Ishikawa (cell line): ENCODE data around the gene TRIM14.

Experiments used
- CEBPB ChIP-seq: IDR thresholded peaks from 2 replicates; pipeline ENCODE4 v1.6.1; 2012
- CREB1 ChIP-seq: IDR thresholded peaks from 2 replicates; pipeline ENCODE4 v1.6.1; 2012; ENCODE audit warnings: low read depth
- EGR1 ChIP-seq: IDR thresholded peaks from 2 replicates; pipeline ENCODE4 v1.6.1; 2012
- EP300 ChIP-seq: IDR thresholded peaks from 2 replicates; pipeline ENCODE4 v1.6.1; 2012; ENCODE audit warnings: borderline replicate concordance
- FOXM1 ChIP-seq: IDR thresholded peaks from 2 replicates; pipeline ENCODE4 v1.6.1; 2012; ENCODE audit warnings: low read depth, borderline replicate concordance
- NFIC ChIP-seq: IDR thresholded peaks from 2 replicates; pipeline ENCODE4 v1.6.1; 2012
- RAD21 ChIP-seq: IDR thresholded peaks from 2 replicates; pipeline ENCODE4 v1.6.1; 2012; ENCODE audit warnings: low read depth
- TAF1 ChIP-seq: IDR thresholded peaks from 2 replicates; pipeline ENCODE4 v1.6.1; 2012; ENCODE audit warnings: low read depth, mild to moderate bottlenecking
- TCF12 ChIP-seq: IDR thresholded peaks from 2 replicates; pipeline ENCODE4 v1.6.1; 2012; ENCODE audit warnings: low read depth
- TEAD4 ChIP-seq: IDR thresholded peaks from 2 replicates; pipeline ENCODE4 v1.6.1; 2012
- YY1 ChIP-seq: IDR thresholded peaks from 2 replicates; pipeline ENCODE4 v1.6.1; 2012; ENCODE audit warnings: low read depth
- ZBTB7A ChIP-seq: IDR thresholded peaks from 2 replicates; pipeline ENCODE4 v1.6.1; 2012; ENCODE audit warnings: low read depth
- TF ChIP-seq, protein P1 (sequence below): IDR thresholded peaks from 2 replicates; pipeline ENCODE4 v1.6.1; 2012; ENCODE audit warnings: low read depth, mild to moderate bottlenecking
- TF ChIP-seq, protein P2 (sequence below): IDR thresholded peaks from 2 replicates; pipeline ENCODE4 v1.6.1; 2012
- TF ChIP-seq, protein P3 (sequence below): IDR thresholded peaks from 2 replicates; pipeline ENCODE4 v1.6.1; 2012

The TRIM14 gene

DNA sequence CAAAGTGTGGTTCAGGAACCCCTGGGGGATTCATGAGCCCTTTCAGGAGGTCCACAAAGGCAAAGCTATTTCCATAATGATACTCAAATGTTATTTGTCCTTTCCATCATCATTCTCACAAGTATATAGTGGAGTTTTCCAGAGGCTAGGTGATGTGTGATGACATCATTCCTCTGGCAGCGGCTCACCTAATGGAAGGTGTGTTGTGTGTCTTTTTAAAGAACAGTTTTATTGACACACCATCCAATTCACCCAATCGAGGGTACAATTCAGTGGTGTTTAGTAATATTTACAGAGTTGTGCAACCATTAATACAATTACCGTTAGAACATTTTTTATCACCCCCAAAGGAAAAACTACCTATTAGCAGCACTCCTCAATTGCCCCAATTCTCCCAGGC is 52.8 kb downstream of the TRIM14 start:
- no peak for TF ChIP-seq NFIC
- no peak for TF ChIP-seq TEAD4
- no peak for TF ChIP-seq RAD21
- TF ChIP-seq FOXM1, result no peak
- TF ChIP-seq TCF12, result no peak
- TF ChIP-seq, protein P1, sequence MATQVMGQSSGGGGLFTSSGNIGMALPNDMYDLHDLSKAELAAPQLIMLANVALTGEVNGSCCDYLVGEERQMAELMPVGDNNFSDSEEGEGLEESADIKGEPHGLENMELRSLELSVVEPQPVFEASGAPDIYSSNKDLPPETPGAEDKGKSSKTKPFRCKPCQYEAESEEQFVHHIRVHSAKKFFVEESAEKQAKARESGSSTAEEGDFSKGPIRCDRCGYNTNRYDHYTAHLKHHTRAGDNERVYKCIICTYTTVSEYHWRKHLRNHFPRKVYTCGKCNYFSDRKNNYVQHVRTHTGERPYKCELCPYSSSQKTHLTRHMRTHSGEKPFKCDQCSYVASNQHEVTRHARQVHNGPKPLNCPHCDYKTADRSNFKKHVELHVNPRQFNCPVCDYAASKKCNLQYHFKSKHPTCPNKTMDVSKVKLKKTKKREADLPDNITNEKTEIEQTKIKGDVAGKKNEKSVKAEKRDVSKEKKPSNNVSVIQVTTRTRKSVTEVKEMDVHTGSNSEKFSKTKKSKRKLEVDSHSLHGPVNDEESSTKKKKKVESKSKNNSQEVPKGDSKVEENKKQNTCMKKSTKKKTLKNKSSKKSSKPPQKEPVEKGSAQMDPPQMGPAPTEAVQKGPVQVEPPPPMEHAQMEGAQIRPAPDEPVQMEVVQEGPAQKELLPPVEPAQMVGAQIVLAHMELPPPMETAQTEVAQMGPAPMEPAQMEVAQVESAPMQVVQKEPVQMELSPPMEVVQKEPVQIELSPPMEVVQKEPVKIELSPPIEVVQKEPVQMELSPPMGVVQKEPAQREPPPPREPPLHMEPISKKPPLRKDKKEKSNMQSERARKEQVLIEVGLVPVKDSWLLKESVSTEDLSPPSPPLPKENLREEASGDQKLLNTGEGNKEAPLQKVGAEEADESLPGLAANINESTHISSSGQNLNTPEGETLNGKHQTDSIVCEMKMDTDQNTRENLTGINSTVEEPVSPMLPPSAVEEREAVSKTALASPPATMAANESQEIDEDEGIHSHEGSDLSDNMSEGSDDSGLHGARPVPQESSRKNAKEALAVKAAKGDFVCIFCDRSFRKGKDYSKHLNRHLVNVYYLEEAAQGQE, result no peak
- TF ChIP-seq, protein P2, sequence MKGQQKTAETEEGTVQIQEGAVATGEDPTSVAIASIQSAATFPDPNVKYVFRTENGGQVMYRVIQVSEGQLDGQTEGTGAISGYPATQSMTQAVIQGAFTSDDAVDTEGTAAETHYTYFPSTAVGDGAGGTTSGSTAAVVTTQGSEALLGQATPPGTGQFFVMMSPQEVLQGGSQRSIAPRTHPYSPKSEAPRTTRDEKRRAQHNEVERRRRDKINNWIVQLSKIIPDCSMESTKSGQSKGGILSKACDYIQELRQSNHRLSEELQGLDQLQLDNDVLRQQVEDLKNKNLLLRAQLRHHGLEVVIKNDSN, result no peak
- TF ChIP-seq, protein P3, sequence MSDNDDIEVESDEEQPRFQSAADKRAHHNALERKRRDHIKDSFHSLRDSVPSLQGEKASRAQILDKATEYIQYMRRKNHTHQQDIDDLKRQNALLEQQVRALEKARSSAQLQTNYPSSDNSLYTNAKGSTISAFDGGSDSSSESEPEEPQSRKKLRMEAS, result no peak
- no peak for TF ChIP-seq CEBPB
- TF ChIP-seq EGR1, result no peak
- TF ChIP-seq ZBTB7A, result no peak
- no peak for TF ChIP-seq YY1

DNA sequence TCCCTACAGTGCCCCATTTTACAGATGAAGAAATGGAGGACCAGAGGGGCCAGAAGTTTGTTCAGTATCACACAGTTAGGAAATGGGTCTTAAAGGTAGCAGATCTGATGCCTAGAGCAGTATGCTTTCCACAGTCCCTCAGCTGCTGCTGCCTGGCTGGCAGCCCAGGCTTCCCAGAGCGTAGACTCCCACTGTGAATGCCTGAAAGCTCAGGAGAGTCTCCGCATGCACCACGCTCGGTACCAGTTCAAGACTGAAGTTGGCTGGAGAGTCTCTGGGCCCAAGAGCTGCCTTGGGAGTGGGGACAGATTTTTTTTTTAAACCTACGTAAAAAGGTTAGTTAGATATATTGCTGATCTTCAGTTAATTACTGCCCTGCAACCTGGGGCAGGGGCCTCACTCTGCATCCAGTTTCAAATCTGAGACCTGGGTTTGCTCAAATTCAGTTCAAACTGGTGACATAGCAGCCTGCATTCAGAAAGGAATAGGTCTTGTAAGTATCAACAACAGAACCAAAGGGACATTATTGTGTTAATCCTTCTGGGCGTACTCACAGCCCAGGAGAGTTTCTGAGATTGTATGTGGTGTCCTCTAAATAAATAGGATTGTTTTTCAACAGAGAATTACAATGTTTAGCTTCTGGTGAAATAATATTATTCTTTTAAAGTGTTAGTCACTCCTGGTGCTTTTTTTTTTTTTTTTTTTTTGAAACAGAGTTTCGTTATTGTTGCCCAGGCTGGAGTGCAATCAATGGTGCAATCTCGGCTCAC is 54.2 kb downstream of the TRIM14 start:
- TF ChIP-seq CEBPB, result no peak
- TF ChIP-seq, protein P3, result no peak

DNA sequence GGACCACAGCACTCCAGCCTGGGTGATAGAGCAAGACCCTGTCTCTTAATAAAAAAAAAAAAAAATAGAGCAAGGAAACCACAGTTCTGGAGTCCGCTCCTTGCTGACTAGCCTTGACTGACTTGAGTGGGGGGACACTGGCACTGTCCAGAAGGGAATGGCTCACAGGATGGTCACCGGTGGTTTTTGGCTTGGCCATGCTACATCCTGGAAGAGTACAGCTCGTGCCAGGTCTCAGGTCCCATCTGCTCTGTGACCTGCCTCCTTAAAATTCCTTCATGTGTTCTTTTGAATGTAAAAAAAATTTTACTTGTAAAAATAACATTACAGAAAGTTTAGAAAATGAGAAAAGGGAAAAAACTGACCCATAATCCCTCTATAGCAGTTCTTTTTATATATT is 56.9 kb downstream of the TRIM14 start:
- TF ChIP-seq CEBPB (no peak), ZBTB7A (no peak), YY1 (no peak), CREB1 (no peak), EGR1 (no peak), RAD21 (no peak), TAF1 (no peak), TCF12 (no peak), EP300 (no peak), TEAD4 (no peak), FOXM1 (no peak), NFIC (no peak)
- TF ChIP-seq, protein P1, result no peak
- TF ChIP-seq, protein P2, result no peak
- TF ChIP-seq, protein P3, result no peak

DNA sequence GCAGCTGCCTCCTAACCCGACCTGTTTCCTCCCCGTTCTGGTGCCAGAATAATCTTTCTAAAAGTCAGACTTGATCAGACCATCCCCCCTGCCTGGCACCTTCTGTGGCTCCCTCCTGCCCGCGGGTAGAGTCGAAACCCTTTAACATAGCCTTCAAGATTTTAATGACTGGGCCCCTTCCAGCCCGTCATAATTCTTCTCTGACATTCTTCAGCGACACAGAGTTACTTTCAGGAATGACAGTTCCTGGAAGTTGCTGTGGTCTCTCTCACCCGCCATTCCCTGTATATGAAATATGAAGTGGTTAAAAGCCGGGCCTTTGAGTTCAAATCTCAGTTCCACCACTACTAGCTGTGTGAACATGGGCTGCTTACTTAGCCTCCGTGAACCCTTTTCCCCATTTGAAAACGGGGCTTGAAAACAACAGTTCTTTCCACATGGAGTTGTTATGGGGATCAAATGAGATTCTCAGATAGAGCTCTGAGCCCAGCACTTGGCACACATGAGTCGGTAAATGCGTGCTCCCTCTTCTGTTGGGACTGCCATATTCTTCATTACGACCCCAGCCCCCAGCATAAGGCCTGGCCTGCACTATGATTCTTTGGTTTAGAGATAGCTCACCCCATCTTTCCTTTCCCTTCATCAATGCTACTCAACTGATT is 61.8 kb downstream of the TRIM14 start:
- TF ChIP-seq, protein P3, result no peak
- TF ChIP-seq YY1 (no peak), CREB1 (no peak), FOXM1 (no peak), EP300 (no peak; the same call in 1 of the 2 replicates), TCF12 (no peak), EGR1 (no peak), CEBPB (no peak), TEAD4 (no peak), TAF1 (no peak), ZBTB7A (no peak)
- TF ChIP-seq, protein P2, result no peak
- TF ChIP-seq, protein P1, result no peak
